ENCODE measurements around the gene SPSB1.

Gene SPSB1

DNA sequence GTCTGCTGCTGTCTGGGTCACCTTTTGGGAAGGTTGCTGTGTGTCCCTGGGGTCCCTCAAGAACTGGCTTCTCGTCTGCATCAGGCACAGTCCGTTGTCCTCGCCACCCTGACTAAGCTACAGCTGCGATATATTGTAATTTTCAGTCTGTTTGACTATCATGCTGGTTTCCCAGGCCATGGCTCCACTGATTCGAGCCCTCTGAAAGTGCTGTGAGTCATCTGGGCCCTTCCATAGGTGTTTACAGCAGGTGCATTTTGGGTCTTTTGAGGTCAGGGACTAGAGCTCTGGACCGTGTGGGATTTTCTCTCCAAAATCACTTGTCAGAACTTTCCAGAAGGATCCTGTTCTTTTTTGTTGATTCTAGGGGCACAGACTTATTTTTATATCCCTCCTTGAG is 52.8 kb downstream of the SPSB1 start:
- DNase-seq (ENCODE audit: low read depth) = no peak

- no peak for DNase-seq (ENCODE audit: low read depth)
Measured at GRCh38 chr1:9345922-9346321, 53.2 kb downstream of the SPSB1 start.

DNA sequence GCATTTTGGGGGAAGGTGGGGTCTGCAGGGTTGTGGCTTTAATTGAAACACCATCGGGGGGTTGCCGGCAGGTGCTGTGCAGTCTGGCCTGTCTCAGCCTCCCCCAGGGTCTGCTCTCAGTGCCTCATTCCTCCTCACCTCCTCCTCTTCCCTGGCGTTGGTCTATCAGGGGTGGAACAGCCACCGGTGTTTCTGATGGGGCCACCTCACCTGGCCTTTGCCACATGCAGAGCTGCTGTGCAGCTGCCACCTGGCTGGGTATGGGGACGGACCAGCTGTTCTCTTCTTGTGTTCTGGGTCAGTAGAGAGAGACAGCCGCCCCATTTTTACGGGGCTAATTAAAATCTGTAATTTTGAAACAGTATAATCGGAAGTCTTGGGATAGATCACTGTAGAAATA is 53.9 kb downstream of the SPSB1 start:
- no peak for DNase-seq (ENCODE audit: low read depth)

GRCh38 chr1:9347095-9347850 is 54.6 kb downstream of the SPSB1 start:
- no peak for DNase-seq (ENCODE audit: low read depth)

DNA sequence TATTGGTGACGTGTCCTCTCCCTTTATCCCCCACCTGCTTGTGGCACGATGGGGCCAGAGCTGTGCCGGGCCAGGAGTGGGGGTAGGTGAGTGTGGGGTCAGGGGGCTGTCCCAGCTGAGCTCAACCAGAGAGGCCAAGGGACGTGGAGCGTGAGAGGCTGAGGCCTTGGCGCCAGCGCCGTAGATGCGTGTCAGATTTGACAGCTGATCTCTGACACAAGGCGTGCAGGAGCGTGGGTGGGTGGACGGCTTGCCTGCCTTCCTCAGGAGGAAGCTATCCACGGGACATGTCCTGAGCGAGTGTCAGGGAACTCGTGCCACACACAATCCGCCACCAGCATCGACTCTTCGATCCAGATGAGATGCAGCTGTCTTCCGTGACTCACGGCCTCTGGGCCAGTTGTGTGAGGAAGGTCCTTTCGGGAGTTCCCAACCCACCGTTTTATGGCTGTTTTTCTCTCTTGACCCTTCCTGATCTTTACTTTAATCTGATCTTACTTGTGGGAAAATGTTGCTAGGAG is 56.7 kb downstream of the SPSB1 start:
- no peak for DNase-seq (ENCODE audit: low read depth)

- no peak for DNase-seq (ENCODE audit: low read depth)
Measured at GRCh38 chr1:9350013-9350908, 57.6 kb downstream of the SPSB1 start.

GRCh38 chr1:9350960-9351359 is 58.3 kb downstream of the SPSB1 start:
- DNase-seq (ENCODE audit: low read depth) = no peak

DNA sequence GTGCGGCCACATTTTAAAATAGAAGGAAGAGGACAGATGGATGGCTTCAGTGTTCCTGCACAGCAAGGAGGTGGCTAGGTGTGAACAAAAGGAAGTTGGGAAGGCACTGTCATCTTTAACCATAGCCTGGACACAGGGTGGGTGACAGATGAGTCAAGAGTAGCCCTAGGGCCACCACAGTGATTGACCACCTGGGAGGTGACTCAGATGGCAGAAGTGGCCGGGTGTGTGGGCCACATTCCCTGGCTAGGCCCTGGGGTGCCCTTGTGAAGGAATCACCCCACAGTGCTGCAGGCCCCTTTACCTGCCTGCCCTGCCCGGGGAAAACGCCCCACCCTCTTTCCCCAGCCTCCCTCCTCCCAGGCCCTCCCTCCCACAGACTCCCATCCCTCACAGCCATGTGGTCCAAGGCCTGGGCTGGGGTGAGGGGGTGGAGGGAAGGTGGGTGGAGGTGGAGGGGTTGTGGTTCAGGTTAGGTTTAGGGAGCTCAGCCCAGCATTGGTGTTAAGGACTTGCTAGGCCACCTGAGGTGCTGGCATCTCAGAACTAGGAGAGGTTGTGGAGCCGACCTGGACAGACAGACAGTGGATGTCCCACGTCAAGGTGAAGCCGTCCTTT is 59.1 kb downstream of the SPSB1 start:
- no peak for DNase-seq (ENCODE audit: low read depth)

DNA sequence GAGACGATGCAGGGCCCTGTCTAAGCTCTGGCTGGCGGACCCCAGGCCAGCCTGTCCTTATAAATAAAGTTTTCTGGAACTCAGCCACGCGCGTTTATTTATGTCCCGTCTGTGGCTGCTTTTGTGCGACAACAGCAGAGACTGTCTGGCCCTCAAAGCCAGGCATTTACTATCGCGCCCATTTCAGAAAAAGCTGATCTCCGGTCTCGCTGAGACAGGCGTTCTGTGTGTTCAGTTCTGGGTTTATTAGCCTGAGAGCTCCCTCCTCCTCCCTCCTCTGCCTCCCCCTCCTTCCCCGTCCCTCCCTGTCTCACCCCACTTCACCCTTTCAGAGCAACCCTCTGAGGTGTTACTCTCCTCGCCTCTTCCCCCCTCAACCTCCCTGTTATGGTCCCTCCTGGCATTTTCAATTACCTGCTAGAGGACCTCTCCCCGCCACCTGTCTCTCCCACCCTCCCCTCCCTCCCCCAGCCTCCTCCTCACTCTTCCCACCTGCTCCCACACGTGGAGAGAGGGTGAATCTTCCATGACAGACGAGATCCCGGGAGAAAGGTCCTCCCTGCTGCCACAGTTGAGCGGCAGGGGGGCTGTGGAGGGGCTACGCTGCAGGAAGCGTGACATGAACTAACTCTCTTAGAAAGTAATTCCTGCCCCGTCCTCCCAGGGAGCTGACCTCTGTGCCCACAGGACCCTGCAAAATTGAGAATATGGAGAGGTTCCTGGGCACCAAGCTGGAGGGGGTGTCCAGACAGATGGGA is 59.9 kb downstream of the SPSB1 start:
- no peak for DNase-seq (ENCODE audit: low read depth)

GRCh38 chr1:9355503-9355902 is 62.8 kb downstream of the SPSB1 start:
- DNase-seq (ENCODE audit: low read depth) = no peak

GRCh38 chr1:9356021-9356420 is 63.3 kb downstream of the SPSB1 start:
- DNase-seq (ENCODE audit: low read depth) = no peak

GRCh38 chr1:9356829-9357466 is 64.3 kb downstream of the SPSB1 start:
- no peak for DNase-seq (ENCODE audit: low read depth)

DNA sequence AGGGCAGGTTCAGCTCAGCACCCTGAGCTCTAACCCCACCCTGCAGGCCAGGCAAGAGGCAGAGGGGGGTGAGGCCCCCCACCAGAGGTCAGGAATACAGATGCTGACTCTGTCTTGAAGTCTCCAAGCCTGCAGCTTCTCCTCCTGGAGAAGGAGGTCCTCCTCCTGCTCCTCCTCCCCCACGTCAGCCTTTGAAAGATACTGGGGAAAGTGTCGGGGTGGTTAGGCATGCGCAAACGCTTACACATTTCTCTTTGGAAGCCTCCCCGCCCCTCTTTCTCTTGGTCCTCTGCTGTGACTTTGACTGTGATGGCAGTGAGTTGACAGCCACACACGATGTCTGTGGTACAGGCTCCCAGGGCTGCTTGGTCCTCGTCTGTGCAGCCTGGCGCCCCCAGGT is 65.3 kb downstream of the SPSB1 start:
- no peak for DNase-seq (ENCODE audit: low read depth)

DNA sequence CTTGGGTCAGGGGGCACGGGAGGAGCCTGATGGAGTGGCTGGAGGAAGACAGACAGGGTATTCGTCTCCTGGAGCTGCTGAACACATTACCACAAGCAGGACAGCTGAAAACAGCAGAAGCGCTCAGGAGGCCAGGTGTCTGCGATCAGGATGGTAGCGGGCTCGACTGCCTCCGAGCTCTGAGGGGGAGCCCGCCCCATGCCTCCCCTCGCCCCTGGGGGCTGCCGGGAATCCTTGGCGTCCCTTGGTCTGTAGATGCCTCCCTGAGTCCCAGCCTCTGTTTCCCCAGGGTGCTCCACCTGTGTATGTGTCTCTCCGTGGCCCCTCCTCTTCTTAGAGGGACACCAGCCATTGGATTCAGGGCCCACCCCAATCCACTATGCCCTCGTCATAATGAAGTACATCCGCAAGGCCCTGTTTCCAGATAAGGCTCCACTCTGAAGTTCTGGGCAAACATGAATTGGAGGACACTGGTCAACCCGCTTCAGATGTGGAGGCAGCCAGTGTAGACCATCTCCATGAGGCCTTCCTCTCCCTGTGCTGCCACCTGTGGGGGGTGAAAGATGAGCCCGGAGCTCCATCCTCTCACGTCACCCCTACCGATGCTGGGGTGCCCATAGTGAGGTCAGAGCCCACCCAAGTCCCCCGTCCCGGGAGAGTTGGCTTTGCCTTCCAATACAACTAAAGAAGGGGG is 67.8 kb downstream of the SPSB1 start:
- no peak for DNase-seq (ENCODE audit: low read depth)

DNA sequence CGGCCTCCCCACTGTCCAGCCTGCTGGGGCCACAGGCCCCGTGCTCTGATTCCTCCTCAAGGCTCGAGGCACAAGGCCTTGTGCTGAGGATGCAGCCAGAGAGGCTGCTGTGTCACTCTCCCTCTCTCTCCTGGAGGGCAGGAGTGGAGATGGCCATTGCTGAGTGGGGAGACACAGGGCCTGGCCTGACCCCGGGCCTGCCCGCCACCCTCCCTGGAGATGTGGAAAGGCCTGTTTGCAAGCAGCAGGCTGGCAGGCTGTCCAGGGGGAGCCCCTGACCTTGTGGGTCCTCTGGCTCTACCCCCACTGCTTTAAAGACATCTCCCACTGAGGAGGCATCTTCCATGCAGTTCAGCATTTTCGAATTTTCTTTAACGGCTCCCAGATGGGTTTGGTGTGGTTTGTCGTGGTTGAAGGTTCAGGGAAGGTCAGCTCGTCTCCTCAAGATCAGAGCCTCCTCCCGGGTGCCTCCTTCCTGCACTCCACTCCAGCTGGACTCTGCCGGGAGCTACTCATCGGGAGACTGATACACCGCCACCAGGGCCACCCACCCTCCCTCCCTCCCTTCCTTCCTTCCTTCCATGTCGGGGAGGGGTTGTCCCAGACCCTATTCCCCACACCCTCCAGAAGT is 69.1 kb downstream of the SPSB1 start:
- no peak for DNase-seq (ENCODE audit: low read depth)

DNA sequence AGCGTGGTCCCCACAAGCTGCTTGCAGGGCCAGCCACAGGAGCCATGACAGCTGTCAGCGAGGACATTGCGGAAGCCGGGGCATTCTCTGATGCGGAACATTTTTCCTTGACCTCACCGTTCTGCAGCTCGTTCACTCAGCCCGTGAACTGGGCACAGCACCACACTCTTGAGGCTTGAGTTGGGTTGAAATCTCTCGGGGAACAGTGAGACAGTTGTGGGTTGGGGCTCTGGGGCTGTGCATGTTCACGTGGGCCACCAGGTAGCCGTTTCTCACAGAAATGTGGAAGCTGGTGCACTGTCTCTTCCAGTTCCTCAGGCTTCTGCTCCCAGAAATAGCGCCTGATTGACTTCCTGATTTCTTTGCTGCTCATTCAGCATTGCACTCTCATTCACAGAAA is 69.8 kb downstream of the SPSB1 start:
- no peak for DNase-seq (ENCODE audit: low read depth)

DNA sequence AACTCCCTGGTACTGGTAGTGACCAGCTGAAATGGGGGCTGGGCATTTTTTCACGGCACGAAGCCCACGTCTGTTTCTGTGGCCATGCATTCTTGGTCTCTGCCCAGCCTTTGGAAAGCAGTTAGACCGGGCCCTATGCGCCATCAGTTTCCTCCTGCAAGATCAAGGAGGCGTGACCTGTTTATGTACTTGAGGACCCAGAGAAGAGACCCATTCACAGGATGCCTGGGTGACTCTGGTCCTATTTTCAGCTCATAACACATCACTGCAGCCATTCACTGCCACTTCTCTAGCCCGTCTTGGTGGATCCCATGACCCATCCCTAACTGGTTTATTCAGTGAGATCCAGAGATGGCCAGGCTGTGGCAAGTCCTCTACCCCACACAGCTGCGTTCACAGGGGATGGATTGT is 70.4 kb downstream of the SPSB1 start:
- DNase-seq (ENCODE audit: low read depth) = no peak

DNA sequence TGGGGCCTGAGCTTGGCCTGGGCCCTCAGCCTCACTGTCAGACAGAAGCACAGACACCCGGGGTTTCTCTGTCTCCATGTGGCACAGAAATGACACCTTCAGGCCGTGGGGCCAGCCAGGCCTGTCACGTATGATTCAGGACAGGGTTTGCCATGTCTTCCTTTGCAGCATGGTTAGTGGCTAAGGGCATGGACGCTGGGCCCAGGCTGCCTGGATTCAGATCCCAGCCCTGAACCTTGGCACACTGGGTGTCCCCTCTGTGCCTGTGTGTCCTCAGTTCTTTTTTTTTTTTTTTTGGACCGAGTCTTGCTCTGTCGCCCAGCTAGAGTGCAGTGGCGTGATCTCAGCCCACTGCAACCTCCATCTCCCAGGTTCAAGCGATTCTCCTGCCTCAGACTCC is 73.6 kb downstream of the SPSB1 start:
- no peak for DNase-seq (ENCODE audit: low read depth)

GRCh38 chr1:9366943-9367780 is 74.5 kb downstream of the SPSB1 start:
- no peak for DNase-seq (ENCODE audit: low read depth)

Measured in stimulated activated CD4-positive, alpha-beta T cell treated with anti-CD3 and anti-CD28 coated beads, Interleukin-2, amount 100 ng/mL, for 4 hours (primary cell).